HG03025 (cell line): ENCODE results near the gene INAVA.

Experiments used
- ATAC-seq: cut with Tn5 transposase; IDR thresholded peaks from one replicate; pipeline ENCODE4 v1.9.1; 2021; ENCODE audit warnings: mild to moderate bottlenecking, moderate library complexity; ENCODE audit not compliant: unreplicated experiment, low FRiP score

Gene INAVA

GRCh38 chr1:200874694-200875093 lies 20.0 kb upstream of the INAVA start:
- no peak for ATAC-seq

GRCh38 chr1:200875416-200875815 lies 19.3 kb upstream of the INAVA start:
- no peak for ATAC-seq

- no peak for ATAC-seq
These were observed 17.7 kb upstream of the INAVA start for GRCh38 chr1:200877010-200877409.

- no peak for ATAC-seq
These were observed 16.7 kb upstream of the INAVA start for GRCh38 chr1:200877839-200878551.

- no peak for ATAC-seq
These were observed 14.5 kb upstream of the INAVA start for GRCh38 chr1:200880212-200880611.

- no peak for ATAC-seq
These were observed 11.6 kb upstream of the INAVA start for GRCh38 chr1:200883118-200883517.

- ATAC-seq: no peak
These were observed 8.9 kb upstream of the INAVA start for GRCh38 chr1:200885623-200886402.

- ATAC-seq: no peak
These were observed 8.1 kb upstream of the INAVA start for GRCh38 chr1:200886594-200886993.

GRCh38 chr1:200887036-200887435 lies 7.7 kb upstream of the INAVA start:
- no peak for ATAC-seq

GRCh38 chr1:200887772-200888348 lies 6.8 kb upstream of the INAVA start:
- ATAC-seq: no peak

GRCh38 chr1:200888349-200888838 lies 6.3 kb upstream of the INAVA start:
- ATAC-seq: peak; percentile 83

- no peak for ATAC-seq
These were observed 5.1 kb upstream of the INAVA start for GRCh38 chr1:200889571-200889970.

- no peak for ATAC-seq
These were observed 4.7 kb upstream of the INAVA start for GRCh38 chr1:200890027-200890426.

- no peak for ATAC-seq
These were observed 3.6 kb upstream of the INAVA start for GRCh38 chr1:200890818-200891773.

- no peak for ATAC-seq
These were observed 2.9 kb upstream of the INAVA start for GRCh38 chr1:200891774-200892157.

GRCh38 chr1:200892546-200892945 lies 2.2 kb upstream of the INAVA start:
- ATAC-seq: no peak

GRCh38 chr1:200892958-200893357 lies 1.7 kb upstream of the INAVA start:
- ATAC-seq: no peak

GRCh38 chr1:200893411-200893901 lies 1.2 kb upstream of the INAVA start:
- no peak for ATAC-seq

- ATAC-seq: no peak
These were observed 716 bp downstream of the INAVA start for GRCh38 chr1:200895443-200895789.

- ATAC-seq: no peak
These were observed 1.3 kb downstream of the INAVA start for GRCh38 chr1:200895801-200896530.
